GM18867 (cell line): ENCODE measurements around the gene FAM131B.

Source experiments
- ATAC-seq: cut with Tn5 transposase; IDR thresholded peaks from one replicate; pipeline ENCODE4 v1.9.1; 2021; ENCODE audit warnings: mild to moderate bottlenecking, moderate library complexity; ENCODE audit not compliant: unreplicated experiment

The FAM131B gene

GRCh38 chr7:143383642-143383957 is 21.1 kb upstream of the FAM131B start:
- no peak for ATAC-seq

- ATAC-seq: no peak
Measured at GRCh38 chr7:143382791-143383641, 20.5 kb upstream of the FAM131B start.

GRCh38 chr7:143382126-143382790 is 19.7 kb upstream of the FAM131B start:
- ATAC-seq: no peak

- ATAC-seq: peak; percentile 21
Measured at GRCh38 chr7:143381427-143382125, 19.1 kb upstream of the FAM131B start.

- ATAC-seq: peak; percentile 80
Measured at GRCh38 chr7:143380646-143381426, 18.3 kb upstream of the FAM131B start, which contains the start of gene ZYX. ZYX (plus strand) TSS chr7:143381345; CDS start chr7:143381572, 227 bp downstream.

GRCh38 chr7:143380260-143380645 is 17.7 kb upstream of the FAM131B start:
- peak; percentile 60 for ATAC-seq

GRCh38 chr7:143379611-143380259 is 17.2 kb upstream of the FAM131B start:
- peak; percentile 9 for ATAC-seq

- no peak for ATAC-seq
Measured at GRCh38 chr7:143376396-143376795, 13.9 kb upstream of the FAM131B start.

- no peak for ATAC-seq
Measured at GRCh38 chr7:143375298-143376034, 13.0 kb upstream of the FAM131B start.

GRCh38 chr7:143374561-143374960 is 12.0 kb upstream of the FAM131B start:
- no peak for ATAC-seq

GRCh38 chr7:143373255-143373794 is 10.8 kb upstream of the FAM131B start:
- ATAC-seq: no peak

- ATAC-seq: no peak
Measured at GRCh38 chr7:143372070-143372469, 9.6 kb upstream of the FAM131B start.

- no peak for ATAC-seq
Measured at GRCh38 chr7:143369678-143370651, 7.5 kb upstream of the FAM131B start.

- no peak for ATAC-seq
Measured at GRCh38 chr7:143368387-143368786, 5.9 kb upstream of the FAM131B start.

- no peak for ATAC-seq
Measured at GRCh38 chr7:143367972-143368371, 5.5 kb upstream of the FAM131B start.

GRCh38 chr7:143363016-143363937 is 764 bp upstream of the FAM131B start:
- no peak for ATAC-seq

- ATAC-seq: no peak
Measured at GRCh38 chr7:143361552-143362130, 872 bp downstream of the FAM131B start.
